ENCODE data around the gene ZNF32.

The ZNF32 gene, protein sequence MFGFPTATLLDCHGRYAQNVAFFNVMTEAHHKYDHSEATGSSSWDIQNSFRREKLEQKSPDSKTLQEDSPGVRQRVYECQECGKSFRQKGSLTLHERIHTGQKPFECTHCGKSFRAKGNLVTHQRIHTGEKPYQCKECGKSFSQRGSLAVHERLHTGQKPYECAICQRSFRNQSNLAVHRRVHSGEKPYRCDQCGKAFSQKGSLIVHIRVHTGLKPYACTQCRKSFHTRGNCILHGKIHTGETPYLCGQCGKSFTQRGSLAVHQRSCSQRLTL

DNA sequence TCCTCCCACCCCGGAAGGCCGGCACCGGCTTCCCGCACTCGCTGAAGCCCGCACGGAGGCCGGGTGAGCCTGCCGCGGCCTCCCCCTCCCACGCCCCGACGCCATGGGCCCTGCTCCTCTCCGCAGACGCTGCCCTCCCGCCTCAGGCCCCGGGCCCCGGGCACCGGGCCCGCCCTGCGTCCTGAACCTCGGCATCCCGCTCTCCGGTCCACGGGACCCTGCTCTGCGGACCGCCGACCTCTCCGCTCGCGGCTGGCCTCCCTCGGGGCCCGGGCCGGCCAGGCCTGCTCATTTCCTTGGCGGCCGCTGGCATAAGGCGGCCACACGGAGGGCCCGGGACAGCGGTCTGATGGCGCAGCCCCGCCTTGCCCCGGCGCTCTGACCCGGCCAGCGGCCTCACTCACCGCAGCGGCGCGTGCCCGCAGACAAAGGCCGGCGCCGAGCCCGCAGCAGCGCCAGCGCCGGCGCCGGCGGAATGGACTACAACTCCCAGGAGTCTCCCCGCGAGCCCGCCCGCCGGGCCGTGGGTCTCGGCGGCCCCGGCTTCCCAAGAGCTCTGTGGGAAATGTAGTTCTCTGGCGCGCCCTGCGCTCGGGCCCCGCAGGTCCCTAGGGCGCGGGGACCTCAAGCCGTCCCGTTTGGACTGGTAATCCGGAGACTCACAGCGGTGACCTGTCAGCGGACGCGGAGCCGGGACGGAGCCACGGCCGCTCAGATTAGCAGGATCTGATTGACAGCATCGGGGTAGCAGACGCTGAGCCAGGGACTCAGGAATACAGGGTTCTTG is at the start of gene ZNF32:
TSS of gene ZNF32 (minus strand) at position 484 of the 787 bp plus-strand sequence. CDS start 2,748 bp downstream, outside the sequence.
- peak; percentile 70 to 74 for DNase-seq (ENCODE audit: low read depth in 2 of 2)

GRCh38 chr10:43698156-43698555 is 49.5 kb upstream of the ZNF32 start:
- no peak for DNase-seq (ENCODE audit: low read depth in 2 of 2)

- DNase-seq (ENCODE audit: low read depth in 2 of 2): no peak
Measured at GRCh38 chr10:43696909-43697483, 48.3 kb upstream of the ZNF32 start.

- no peak for DNase-seq (ENCODE audit: low read depth in 2 of 2)
Measured at GRCh38 chr10:43695730-43696129, 47.0 kb upstream of the ZNF32 start.

DNA sequence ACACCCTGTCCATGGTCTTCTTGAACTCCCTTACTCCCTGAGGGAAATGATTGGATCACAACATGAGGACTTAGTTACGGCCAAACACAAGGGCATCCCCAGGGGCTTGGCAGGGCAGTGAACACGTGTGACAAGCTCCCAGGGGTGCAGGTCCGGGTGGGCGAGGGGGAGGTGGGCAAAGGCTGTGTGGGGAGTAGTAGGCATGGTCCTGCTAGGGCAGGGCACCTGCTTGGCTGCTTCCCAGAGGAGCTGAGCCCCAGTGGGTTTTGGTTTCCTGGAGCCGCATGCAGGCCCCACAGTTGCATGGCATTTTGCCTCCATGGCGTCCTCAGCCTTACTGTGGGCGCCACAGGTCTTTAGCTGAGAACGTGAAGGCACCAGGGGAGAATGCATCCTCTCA is 46.6 kb upstream of the ZNF32 start:
- DNase-seq (ENCODE audit: low read depth in 2 of 2): no peak

DNA sequence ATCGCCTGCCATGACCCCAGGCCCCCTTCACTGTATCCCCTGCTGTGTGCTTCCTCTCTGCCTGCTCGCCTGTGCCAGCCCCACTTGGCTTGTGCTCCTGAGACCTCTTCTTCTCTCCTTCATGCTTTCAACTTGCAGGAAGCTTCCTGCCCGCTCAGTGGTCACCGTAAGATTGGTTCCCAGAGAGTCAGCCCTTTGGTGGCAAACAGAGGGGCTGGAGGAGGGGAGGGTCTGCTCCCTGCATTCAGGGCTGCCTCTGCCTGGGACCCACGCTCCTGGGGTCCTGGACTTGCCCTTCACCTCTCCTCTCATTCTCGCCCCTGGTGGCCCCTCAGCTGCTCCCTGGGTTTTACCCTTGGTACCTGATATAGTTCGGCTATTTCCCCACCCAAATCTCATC is 45.8 kb upstream of the ZNF32 start:
- DNase-seq (ENCODE audit: low read depth in 2 of 2): no peak

DNA sequence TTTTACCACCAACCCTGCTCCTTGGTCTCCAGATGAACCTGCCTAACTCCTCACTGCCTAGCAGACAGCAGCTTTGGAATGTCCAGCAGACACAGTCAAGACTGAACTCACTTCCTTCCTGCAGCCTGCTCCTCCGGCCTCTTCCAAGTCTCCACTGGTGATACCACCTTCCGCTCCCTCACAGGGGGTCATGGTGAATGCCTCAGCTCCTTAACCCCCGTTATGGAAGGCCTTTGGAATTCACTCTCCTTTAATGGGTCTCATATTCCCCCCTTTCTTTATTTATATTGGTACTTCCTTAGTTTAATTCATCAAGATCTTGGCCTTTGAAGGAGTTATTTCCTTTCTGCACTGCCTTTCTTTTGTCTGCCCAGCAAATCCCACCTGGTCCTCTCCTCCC is 44.9 kb upstream of the ZNF32 start:
- DNase-seq (ENCODE audit: low read depth in 2 of 2): no peak

DNA sequence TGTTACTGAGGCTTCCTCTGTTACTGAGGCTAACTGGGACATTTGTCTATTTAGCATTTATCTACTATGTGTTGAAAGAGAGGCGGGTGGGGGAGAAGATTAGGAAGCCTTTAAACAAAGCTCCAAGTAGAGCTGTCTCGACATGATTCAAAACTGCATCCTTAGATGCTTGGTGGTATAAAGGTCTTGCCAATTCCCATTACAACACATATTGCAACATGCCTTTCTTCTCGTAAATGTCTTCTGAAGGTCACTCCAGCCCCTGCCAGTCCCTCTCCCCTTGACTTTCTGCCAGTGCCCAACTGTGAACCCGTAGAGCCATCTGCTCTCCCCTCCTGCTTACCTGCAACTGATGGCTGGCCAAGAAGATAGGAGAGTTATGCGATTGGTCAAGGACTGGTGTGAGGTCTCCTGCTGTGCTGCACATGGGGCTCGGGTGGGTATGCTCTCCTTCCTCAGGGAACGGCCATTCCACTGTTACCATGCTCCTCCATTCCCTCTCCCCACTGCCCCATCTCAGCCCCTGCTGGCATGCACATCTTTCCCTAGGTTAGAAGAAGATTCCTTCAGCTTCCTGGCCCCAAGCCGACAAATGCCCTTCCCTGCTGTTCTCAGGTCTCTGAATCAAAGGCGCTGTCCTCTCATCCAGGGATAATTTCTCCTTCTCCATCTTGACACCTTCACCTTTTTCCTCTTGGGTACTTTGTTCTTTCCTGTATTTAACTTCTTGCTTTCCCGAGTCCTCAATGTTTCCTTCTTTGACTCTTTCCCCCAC is 43.6 kb upstream of the ZNF32 start:
- DNase-seq (ENCODE audit: low read depth in 2 of 2): no peak

DNA sequence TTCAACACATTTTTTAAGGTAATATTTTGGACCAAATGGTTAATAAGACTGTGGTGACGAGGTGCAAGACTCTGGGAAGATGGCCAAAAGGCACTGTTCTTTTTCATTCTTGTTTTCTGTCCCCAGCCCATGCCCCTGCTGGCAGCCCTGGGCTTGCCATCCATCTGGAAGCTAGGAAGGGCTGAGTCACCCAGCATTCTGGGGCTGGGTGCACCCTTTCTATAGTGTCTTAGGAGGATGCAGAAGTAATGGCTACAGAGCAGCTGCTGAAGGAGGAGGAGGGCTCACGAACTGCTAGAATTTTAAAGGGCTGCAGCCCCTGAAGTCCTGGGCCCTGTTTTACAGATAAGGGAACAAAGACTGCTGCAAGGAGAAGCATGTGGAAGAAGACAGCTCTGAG is 42.8 kb upstream of the ZNF32 start:
- no peak for DNase-seq (ENCODE audit: low read depth in 2 of 2)

GRCh38 chr10:43689955-43690771 is 41.5 kb upstream of the ZNF32 start:
- peak; percentile 56 to 76 for DNase-seq (ENCODE audit: low read depth in 2 of 2)

GRCh38 chr10:43689618-43689954 is 40.9 kb upstream of the ZNF32 start:
- DNase-seq (ENCODE audit: low read depth in 2 of 2): no peak

- DNase-seq (ENCODE audit: low read depth in 2 of 2): no peak
Measured at GRCh38 chr10:43689007-43689491, 40.4 kb upstream of the ZNF32 start.

DNA sequence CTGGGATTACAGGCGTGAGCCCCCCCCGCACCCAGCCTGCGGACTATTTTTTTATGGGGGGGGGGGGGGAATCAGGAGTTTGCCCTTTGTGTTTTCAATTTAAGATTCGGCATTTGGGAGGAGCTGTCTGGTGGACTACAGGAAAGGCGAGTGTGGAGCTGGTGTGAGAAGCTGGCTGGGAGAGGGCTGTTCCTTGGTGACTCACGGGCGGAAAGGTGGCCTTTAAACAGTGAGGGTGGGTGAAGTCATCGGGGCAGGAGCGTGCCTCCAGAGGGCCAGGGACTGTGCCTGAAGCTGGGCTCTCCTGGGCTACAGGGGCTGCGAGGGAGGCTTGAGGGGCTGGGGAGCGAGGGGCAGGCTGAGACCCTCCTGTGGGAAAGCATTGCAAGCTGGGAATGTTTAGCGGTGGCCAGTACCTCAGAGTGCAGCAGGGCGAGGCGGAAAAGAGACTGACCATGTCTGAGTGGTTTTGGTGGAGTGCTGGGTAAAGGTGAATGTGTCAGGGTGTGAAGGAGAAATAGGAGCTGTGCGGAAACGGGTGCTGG is 39.7 kb upstream of the ZNF32 start:
- DNase-seq (ENCODE audit: low read depth in 2 of 2): no peak

DNA sequence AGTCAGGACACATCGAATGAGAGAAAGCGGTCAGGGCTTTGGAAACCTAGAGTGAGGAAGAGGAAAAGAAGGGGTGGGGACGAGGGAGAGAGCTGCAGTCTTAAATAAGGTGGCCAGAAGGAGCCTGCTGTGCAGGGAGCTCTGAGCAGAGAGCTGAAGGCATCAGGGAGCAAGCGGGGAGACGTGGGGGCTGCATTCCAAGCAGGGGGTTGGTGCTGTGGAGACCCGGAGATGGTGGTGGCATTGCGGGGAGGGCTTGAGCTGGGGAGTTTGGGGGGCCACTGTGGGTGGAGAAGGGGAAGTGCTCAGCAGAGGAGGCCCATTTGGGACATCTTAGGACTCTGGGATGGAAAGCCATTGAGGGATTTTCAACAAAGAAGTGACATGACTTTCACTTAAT is 38.7 kb upstream of the ZNF32 start:
- DNase-seq (ENCODE audit: low read depth in 2 of 2): no peak

DNA sequence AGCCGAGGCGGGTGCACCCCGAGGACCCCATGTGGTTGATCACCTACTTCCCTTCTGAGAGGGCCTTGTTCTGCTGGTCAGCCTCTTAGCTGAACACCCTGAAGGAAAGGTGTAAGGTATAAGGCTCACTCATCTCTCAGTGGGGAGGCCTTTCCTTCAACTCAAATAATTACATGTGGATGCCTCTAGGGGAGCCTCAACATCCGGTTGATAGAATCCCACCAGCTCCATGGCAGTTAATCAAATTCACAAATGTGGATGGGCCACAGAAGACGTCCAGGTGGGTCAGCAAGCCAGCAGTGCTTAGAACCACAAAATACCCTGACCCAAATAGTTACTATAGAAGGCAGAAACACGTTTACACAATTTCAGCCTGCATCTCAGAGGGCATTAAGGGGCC is 37.7 kb upstream of the ZNF32 start:
- DNase-seq (ENCODE audit: low read depth in 2 of 2): no peak

GRCh38 chr10:43685744-43686143 is 37.1 kb upstream of the ZNF32 start:
- DNase-seq (ENCODE audit: low read depth in 2 of 2): no peak

DNA sequence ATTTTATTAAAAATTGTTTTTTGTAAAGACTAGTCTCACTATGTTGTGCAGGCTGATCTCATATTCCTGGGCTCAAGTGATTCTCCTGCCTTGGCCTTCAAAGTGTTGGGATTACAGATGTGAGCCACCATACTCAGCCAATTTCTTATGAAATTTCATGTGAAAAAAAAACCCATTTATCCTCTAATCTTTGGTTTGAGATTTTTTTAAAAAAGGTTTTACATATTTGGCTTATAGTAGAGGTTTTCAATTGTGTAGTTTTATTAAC is 35.5 kb upstream of the ZNF32 start:
- no peak for DNase-seq (ENCODE audit: low read depth in 2 of 2)

DNA sequence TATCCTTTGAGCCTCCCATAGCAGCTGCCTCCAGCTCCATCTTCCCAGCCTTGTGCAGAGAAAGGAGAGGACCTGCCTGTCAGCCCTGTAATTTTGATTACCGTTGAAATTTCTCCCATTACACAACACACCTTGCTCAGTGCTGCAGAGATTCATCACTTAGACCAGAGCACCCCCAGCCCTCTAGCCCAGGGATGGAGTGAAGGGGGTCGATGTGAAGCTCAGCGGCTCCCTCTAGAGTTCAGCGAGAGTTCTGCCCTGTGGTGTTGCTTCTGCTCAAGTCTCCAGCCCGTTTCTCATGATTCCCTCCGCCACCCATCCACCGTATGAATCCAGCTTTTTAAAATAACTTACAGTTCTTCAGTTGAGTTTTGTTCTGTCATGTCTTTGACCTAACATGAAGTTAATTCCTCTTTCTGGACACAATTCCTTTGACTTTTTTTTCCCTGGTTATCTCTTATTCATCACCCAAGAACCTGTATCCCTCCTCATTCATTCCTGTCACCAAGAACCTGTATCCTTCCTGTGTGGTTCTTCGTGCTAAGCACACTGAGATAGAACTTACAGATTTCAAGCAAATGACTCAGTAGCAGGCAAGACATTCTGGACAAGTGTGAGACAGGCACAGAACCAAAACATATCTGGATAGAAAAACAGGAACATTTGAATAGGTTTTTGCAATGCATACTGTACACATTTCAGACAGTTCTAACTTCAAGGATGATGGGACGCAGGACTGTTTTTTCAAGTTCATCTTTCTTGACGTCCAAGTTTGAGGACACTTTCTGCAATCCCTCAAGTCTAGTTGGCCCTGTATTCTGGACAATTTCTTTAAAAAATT is 35.0 kb upstream of the ZNF32 start:
- DNase-seq (ENCODE audit: low read depth in 2 of 2): no peak

DNA sequence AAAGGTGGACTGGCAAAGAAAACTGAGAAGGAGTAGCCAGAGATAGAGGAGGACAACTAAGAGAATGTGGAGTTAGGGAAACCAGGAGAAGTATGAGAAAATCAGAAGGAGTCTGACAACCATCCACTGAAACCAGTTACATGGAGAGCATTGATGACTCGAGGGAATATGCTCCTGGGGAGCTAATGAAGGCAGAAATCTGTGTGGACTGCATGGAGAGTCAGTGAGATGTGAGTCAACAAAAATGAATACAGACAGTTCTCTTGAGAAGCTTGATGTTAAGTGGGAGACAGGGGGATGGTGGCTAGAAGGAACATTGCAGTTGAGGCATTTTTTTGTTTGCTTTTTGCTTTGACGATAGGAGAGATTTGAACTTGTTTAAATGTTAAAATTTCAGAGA is 34.3 kb upstream of the ZNF32 start:
- no peak for DNase-seq (ENCODE audit: low read depth in 2 of 2)

GRCh38 chr10:43681721-43682120 is 33.0 kb upstream of the ZNF32 start:
- no peak for DNase-seq (ENCODE audit: low read depth in 2 of 2)
